NCI-H187 (cell line): ENCODE results near the gene GATB.

Experiments used
- DNase-seq, 2 experiments: peaks; one replicate each; lab custom pipeline; 2025; lab: John Stamatoyannopoulos, UW

Gene GATB

DNA sequence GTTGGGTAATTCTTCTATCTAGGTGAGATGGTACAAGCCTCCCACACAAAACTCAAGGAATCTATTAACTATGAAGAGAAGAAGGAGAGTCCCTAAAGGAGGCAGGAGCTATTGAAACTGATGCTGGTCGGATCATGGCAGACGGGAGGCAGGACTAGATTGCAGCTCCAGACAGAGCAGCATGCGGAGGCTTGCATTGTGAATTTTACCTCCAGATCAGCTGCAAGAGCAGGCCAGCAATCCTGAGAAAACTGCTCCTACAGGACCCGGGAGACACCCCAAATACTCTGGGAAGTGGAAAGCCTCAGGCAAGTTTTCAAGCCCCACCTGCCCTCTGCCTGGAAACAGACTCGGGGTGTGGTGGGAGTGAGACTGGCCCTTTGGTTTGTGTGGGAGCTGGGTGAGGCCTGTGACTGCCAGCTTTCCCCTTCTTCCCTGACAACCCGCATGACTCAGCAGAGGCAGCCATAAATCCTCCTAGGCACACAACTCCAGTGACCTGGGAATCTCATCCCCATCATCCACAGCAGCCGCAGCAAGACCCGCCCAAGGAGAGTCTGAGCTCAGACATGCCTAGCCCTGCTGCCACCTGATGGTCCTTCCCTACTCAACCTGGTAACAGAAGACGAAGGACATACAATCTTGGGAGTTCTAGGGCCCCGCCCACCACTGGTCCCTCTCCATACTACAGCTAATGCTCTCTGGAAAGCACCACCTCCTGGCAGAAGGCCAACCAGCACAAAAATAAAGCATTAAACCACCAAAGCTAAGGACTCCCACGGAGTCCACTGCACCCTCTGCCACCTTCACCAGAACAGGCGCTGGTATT, 30.9 kb downstream of the GATB start:
- DNase-seq: peak in 1 of 2 experiments; percentile 5

DNA sequence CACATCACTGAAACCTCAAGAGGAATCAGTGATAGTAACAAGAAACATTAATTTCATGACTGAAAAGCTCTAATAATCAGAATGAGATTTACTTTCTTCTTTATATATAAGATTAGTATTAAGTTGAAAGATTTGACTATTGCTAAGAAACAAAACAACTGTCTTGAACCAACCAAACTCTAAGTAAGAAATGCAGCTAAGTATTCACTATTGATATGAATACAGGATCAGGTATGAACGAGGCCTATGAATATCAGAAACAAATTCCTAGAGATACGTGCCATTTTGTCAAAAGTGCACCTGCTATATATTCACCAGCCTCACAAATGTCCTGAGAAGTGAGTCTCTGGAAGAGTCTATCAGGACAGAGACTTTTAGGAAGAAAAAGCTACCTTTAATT, 32.1 kb downstream of the GATB start:
- DNase-seq: no peak

DNA sequence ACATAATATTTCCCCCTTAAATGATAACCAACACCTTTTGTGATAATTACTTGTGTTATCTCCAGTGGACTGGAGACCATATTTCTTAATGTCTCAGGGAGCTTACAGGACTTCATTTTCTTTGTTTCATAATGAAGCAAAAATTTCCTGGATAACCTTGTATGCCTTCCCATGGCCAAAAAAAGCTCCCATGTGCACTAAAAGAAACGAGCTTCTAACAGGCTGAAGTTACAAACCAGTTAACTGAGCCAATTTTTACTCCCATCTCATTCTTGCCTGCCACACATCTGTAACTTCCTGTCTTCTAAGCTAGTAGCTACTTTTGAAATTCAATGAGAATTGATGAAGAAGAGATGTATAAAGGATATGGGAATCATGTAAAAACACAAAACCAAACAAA, 32.8 kb downstream of the GATB start:
- no peak for DNase-seq

DNA sequence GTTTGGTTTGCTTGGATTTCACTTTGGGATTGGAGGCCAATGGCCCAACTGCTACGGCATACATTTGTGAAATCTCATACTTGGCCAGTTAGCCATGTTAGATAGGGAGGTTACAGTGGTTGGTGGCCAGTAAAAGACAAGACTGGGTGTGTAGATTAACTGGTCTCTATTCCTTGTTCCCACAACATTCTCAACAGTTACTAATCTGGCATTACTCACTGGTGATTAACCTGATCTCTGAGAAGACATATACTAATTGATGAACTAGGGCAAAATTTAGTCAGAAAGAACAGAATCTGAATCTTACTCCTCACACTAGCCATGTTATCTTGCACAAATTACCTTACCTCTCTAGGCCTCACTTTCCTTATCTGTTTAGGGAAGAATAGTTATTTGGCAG, 33.4 kb downstream of the GATB start:
- no peak for DNase-seq

DNA sequence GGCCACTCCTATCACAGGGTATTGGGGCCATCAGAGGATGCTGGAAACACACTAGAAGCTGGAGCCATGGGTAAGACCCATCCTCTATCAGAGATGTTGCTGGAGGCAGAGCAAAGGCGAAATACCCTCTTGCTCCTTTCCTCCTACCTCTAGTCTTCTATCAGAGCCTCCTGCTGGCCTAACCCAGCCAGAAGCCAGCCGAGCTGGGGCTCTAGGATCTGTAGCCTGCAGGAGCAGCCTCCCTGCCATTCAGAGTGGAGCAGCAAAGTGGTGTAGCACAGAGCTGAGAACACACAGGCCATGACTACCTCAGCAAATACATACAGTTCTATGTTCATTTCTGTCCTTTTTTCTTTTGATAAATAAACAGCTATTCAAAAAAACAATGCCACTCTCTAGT, 35.7 kb downstream of the GATB start:
- DNase-seq: no peak

DNA sequence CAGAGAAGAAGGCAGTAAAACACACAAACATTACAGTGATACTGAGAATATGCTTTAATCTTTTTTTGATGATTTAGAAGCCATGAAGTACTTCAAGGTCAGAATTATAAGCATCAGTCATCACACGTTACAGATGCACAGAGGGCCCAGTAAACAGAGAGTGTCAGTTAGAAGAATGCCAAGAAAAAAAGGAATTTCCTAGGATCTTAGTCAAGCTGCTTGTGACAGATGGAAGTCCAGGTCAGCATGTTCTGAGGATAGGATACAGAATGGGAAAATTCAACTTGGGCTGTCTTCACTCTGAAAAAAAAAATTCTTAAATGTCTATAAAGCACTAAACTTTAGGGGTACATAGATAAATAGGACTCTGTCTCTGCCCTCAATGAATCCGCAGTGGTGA, 38.9 kb downstream of the GATB start:
- no peak for DNase-seq

DNA sequence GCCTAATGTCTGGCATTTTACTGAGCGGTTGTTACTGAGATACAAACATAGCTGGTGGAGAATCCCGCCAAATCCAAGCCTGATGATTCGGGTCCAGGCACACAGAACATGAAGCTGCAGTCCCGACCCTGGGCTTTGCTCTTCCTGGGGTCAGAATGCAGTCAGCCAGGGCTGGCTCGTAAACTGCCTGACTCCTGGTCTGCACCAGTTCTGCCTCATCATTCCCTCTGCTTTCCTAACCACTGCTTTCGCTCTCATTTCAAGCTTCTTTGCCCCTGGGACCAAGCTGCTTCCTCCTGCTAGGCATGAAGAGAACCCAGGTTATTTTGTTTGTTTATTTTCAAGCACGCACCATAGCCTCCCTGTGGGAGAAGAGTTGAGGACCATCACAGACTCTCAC, 39.3 kb downstream of the GATB start:
- peak; percentile 12 to 47 for DNase-seq

DNA sequence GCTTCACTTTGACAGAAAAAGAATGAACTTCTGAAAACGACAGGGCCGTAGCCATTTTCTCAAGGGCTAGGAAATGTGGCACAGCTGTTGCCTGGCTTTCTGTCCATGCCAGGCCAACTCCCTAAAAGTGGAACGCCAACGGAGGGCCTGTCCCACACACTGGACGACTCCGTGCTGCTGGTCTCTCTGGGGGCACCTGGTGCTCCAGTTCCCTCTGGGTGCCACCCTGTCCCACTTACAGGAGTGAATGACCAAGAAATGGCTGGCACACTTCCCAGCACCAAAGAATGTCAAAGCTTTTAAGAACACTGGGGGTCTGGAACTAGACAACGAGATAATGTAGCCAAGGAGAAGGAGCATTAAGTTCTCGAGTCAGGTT, 40.9 kb downstream of the GATB start:
- DNase-seq: no peak

DNA sequence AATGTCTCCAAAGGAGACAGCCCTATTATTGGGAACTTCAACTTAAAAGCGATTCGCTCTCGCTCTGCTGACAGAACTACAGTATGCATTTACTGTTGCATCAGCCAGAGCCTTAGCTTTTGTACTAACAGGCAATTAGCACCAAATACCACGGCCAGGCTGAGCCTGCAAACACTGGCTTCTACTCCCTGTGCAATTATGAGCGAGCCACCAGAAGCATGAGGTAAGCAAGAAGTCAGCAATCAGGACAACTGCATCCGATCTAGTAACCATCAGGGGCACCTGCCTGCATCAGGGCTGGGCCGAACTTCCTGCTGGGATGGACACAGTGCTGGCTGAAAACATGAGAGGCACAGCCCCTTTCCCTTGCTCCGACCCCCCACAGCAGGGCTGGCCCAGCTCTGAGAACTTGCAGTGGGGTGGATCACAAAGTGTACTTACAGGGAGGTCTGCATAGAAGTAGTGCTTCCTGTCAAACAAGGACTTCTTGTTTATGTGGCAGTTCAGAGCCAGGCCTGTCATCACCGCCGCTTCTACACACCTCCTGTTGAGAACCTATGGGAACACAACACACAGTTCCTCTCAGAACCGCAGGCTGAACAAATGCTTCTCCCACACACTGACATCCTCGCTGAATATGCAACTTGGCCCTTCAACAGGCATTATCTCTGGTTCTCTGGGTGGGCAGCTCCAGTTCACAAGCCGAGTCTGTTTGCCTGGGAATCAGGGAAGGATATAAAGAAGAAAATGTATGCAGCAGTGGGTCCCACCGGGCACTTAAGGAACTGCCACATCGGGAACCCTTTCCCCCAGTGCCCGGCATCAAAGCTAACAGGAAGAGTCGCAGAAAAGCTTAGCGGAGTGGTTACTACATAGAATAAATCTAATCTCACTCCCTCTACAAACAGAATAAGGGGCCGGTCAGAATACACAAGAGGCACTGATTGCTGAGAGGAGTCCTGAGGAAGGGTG, 41.5 kb downstream of the GATB start:
- DNase-seq: no peak

DNA sequence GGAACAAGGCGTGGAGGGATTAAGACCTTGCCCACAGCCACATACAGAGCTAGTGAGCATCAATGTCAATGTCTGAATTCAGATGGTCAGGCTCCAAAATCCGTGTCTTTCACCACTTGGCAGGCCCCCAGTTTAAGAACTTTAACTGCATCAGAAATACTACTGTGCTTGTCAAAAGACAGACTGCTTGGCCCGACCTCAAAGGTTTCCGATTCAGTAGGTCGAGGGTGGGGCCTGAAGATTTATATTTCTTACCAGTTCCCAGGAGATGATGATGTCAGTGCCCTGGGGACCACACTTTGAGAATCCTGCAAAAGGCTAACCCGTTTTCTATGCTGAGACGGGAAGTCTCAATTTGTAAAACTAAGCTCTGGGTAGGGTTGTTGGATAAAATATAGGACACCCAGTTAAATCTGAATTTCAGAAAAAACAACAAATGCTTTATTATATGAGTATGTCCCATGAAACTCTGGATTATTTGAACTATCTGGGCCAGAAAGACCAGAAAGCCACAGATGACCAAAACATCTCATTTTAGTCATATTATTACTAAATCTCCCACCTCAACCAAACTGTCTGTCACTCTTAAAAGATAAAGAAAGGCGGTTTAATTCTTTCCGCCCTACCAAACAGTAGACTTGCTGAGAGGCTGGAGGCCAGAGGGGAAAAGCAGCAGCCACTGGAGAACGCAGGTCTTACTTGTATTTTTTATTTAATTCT, 42.7 kb downstream of the GATB start:
- DNase-seq: no peak

DNA sequence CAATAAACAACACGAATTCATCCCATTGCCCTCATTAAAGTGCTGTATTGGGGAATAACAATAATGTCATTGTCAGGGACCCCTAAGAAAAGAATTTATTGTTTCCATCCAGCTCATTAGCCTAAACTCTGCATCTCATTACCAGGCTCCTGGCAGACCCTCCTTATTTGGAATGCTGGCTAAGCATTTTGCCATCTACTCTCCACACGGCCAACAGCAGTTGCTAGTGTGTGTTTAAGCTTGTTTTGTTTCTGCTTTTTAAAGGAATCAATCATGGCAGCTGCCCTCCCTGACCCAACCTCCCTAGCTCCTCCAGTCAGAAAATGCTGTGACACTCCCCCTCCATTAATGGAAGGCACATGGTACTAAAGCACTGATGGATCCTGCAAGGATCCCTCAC, 43.5 kb downstream of the GATB start:
- no peak for DNase-seq

DNA sequence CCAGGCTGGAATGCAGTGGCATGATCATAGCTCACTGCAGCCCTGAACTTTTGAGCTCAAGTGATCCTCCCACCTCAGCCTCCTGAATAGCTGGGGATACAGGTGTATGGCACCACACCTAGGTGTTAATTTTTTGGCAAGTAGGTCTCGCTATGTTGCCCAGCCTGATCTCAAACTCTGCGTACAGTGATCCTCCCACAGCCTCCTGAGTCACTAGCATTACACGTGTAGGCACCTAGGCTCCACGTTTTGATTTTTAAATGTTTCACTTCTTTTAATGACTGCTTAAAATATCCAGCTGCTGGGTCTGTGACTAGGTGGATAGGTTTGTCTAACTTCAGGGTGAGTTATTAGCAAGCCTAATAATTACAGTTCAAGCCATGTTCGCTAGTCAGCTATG, 44.5 kb downstream of the GATB start:
- no peak for DNase-seq

DNA sequence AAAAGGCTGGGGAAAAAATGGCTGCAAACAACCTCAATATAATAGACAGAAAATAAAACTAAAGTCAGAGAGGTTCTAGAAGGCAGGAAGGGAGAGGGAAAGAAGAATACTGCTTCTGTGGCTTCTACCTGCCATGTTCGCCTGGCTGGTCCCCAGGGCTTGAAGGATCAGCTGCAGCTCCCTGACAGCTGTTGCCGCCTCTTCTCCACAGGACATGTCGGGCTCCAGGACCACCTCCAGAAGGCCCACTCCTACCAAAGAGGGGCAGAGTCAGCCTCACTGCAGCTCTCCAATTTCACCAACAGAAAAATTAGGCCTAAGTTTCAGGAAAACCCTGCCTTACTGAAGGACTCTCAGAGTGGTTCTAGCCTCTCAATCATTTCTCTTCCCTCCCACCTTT, 44.9 kb downstream of the GATB start:
- DNase-seq: no peak

DNA sequence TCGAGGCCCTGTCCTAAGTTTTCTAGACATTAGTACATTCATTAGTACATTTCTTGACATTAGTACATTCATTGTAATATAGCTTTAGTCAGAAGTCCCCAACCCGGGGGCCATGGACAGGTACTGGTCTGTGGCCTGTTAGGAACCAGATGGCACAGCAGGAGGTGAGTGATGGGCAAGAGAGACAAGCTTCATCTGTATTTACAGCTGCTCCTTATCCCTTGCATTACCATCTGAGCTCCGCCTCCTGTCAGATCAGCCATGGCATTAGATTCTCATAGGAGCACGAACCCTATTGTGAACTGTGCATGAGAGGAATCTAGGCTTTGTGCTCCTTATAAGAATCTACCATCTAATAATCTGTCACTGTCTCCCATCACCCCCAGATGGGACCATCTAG, 48.0 kb downstream of the GATB start:
- no peak for DNase-seq

DNA sequence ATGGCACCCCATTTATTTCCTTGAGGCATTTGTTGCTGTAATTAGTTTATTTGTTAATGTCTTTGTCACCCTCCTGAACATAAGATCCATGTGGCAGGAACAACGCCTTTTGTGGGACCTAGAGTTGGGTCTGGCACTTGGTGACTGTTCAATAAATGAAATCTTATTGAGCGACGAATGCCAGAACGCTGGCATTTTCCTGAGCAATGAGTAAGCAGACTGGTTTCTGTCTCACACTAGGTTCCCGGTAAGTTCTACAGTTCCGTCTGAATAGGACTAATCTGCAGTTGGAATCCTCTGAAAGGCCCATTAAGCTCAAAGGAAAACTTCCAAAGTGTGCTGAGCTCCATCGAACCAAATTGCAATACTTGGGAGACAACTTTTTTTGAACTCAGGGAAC, 49.2 kb downstream of the GATB start:
- no peak for DNase-seq

DNA sequence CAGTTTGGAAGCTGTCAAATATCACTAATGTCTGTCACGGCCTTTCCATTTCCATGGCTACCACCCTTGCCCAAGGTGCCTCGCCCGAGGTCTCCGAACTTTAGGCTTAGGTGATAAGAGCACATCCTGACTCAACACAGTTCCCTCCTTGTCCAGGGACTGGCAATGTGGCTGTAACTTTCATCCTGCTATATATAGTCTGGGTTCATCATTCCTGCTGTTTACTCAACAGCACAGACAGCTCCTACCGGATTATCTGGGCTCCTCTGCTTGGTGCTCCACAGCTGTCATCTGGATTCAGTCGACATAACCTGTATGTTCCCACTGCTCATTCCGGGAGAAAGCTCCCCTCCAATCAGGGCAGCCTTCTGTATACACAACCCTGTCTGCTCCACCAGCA, 51.2 kb downstream of the GATB start:
- DNase-seq: no peak

DNA sequence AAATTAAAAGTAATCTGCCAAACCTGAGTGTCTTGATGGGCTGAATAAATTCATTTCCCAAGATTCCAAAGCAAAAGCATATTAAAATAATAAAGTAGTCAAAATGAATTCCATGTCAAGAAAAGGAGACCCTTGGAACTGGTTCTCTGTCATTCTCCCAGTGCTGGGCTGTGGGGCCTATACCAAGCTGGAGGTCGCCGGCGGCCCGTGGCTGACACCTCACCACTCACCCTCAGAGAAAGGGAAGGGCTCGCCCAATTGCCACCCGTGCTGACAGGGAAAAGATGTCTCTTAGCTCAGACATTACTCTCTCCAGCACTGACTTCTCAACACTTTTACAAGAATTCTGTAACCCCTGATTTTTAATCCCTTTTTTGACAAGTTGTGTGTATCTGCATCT, 51.7 kb downstream of the GATB start:
- DNase-seq: no peak

DNA sequence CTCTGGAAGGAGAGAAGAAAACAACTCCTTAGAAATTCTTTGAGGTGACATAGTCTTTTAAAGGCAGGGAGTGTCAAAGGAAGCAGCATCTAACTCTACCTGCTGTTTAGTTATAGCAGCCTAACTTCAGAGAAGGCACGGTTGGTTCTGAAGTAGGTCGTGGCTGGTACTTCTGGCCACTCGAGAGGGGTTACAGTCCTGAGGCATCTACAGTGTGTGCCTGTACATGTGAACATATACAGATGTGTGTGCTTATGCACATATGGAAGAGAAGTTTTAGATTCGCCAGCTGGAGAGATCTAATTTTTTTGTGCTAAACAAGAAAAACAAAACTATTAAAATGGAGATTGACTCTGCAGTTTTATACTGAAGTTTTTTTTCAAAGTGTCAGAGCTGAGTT, 52.7 kb downstream of the GATB start:
- DNase-seq: no peak

DNA sequence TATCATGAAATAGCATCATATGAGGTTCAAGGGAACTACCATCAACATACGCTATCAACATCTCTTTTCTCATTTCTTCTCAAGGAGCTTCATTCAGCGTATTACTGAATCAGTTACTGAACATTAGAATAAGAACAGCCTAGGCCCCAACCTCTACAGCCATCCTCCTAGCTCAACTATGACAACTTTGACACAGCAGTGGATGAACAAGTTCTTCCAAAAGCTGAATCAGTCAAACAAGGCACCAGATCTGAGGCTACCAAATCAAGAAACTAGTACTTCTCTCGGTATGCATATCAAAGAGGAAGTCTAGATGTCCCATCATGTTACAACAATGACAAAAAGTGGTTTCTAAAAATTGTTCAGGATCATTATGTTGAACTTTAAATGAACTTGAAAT, 57.4 kb downstream of the GATB start:
- DNase-seq: no peak

DNA sequence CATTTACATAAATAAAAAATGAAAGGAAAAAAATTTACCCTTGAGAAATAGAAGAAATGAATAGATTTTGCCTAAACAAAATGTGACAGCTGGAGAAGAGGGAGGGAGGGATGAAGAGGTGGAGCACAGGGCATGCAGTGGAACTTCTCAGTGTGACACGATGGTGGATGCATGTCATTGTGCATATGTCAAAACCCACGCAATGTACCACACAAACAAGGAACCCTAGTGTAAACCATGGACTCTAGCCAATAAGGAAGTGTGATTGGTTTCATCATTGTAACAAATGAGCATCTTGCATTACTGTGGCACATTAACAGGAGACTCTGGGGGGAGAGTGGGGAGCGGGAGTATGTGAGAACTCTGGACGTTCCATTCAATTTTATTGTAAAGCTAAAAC, 58.6 kb downstream of the GATB start:
- no peak for DNase-seq

DNA sequence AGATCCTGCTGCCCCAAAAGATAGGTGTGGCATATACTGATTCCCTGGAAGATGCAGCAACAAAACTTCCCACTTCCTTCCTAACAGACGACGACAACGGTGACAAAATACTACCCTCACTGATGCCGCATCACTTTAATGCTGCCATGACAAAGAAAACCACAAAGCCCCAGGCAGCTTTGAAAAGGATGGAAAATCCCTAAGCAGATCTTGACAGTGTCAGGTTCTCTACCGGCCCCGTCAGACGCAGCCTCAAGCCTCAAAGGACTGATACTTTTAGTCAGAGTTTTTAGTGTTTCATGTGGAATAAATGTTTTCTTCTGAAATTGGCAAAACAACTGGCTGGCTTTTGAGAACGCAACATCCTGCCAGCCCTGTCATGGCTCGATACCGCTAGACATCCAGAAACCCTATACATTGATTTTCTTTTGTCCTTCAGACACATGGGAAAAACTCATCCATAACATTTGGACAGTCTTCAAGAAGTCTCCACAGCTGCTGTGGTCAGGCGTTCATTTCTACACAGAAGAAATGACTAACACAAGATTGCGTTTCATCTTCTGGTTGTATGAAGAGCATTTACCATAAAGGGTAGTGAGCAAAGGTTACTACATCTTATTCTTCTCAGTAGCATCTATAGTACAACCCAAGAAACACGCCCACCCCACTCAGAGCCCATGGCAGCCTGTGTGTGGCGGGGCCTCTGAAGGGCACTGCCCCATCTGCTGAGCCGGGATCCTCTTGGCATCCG, 60.1 kb downstream of the GATB start:
- no peak for DNase-seq

DNA sequence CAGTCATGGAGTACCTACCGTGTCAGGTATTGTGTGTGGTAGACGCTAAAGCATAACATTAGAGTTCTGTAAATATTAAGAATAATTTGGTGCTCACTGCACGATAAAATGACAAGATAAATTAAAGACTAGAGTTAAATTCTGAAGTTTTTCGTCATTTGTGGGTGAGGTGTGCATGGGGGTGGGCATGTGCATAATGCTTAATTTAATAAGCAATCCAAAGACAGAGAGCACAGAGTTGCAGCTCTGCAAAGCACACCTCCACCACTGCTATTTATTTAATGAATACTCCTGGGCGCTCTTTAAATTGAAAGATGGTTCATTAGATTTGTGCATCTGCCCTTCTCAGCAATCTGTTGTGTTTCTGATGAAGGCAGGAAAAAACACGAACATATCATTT, 62.6 kb downstream of the GATB start:
- no peak for DNase-seq
